ENCODE results near the gene HS6ST1.
"Not testable (repeated sequence)": the region's sequence is repeated elsewhere in the genome, so short reads cannot be mapped to it uniquely, and the experiment has no call there.

HS6ST1 gene

DNA sequence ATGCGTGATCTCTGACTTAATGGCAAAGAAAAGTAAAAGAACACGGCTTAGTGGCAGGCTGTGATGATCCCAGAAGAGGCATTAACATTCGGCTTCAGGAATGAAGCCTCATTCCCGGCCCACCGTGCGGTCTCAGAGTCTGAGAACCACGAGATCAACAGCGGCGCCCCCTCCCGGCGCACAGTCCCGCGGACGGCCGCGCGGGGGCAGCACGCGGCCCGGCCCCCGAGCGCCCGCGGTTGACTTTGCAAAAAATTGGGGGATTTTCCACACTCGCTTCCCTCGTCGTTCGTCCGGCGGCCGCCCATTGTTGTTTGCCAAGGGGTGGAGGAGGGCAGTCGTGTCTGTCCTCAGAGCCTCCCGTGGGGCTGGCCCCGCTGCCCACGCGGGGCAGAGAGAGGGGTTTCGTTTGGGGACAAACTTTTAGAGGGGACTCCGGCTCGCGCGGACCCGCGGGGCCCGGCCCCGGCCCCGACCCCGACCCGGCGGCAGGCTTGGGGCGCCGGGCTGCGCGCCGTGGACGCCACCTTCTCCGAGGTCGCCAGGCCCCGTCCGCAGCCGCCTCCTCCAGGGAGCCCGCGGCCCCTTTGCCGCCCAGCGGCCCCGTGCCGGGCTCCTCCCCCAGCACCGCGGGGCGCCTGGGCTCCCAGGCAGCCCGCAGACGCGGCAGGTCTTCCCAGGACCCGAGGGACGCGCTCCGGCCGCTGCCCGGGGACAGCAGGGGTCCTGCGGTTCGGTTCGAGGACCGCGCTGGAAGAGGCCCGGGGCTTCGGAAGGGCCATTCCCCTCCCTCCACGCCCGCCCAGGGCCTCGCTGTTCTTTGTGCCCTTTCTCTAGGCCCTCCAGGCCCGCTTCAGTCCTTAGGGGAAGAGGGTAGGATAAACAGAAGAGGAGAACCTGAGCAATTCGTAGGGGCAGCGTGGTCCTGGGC is 3.4 kb upstream of the HS6ST1 start:
- peak; percentile 86 for DNase-seq

DNA sequence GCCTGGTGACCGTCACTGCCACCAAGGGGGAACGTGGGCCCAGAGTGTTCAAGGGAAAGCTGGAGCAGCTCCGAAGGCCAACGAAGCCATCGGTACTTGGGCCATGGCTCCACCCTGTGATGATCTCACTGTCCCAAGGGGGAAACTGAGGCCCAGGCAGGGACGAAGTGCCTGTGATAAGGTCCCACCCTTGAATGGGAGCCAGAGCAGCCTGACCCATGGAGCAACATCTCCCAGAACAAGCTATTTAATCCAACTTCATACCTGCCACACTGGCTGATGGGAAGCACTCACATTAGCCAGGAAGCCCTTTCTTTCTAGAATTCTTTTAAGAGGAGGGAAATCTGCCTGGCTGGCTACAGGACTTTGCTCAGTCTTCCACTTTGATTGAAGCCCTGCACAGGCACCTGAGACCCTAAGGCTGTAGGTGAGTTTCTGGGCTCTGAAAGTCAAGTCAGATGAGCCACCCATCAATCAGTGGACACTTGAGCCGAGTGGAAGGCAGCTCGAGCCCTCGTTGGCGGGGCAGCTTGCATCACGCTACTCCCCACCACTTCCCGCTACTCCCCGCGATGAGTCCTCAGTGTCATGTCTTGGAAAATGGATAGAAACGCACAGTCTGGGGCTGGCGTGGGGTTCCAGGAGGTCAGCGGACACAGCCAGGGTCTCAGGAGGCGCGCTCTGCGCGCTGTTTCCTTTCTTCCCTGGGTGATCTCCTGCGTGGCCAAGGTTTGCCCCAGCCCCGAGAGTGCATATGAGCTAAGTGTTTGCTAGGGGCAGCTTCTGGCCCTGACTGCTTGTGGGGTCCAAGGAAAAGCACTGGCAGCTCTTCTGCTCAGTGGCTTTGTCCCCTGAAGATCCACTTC is 2.5 kb upstream of the HS6ST1 start:
- no peak for DNase-seq

GRCh38 chr2:128320192-128320905 is 1.7 kb upstream of the HS6ST1 start:
- DNase-seq = no peak

DNA sequence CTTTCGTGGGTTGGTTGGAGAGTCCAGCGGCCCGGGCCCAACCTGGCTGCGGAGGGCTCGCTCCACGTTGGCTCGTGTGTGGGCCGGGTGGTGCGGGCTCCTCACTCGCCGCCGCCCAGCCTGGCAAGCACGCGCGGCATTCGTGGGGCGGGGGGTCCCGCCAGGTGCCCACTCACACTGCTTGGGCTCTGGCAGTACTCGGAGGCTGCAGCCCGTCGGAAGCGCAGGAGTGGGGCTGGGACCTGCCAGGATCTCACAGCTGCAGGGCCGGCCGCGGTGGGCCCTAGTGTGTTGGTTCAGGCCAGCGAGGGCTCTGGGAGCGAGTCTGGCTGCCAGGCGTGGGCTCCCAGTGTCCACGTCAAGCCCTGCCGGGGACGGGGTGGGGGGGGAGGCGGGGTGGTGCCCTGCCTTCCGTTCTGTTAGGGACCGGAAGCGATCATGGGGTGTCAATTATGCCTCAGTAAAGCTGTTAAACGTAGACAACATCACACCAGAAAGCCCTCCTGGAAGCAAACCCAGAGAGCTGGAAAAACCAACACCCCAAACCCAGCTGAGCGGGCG is 1.0 kb upstream of the HS6ST1 start:
- DNase-seq = no peak

- DNase-seq = peak; percentile 39
These were observed 423 bp downstream of the HS6ST1 start for GRCh38 chr2:128318245-128318644.

DNA sequence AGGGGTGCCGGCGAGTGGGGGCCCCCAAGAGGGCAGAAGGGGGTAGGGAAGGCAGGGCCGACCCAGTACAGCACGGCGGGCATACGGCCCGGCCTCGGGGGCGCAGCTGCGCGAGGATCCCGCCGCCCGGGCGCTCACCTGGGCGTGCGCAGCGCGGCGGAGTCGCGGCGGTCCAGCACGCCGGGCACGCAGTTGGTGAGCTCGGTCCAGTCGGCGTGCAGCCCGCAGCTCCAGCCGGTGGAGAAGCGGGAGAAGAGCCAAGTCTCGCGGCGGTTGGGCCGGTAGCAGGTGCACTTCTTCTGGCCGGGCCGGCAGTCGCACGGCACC is 806 bp downstream of the HS6ST1 start:
- not testable (repeated sequence) for DNase-seq

DNA sequence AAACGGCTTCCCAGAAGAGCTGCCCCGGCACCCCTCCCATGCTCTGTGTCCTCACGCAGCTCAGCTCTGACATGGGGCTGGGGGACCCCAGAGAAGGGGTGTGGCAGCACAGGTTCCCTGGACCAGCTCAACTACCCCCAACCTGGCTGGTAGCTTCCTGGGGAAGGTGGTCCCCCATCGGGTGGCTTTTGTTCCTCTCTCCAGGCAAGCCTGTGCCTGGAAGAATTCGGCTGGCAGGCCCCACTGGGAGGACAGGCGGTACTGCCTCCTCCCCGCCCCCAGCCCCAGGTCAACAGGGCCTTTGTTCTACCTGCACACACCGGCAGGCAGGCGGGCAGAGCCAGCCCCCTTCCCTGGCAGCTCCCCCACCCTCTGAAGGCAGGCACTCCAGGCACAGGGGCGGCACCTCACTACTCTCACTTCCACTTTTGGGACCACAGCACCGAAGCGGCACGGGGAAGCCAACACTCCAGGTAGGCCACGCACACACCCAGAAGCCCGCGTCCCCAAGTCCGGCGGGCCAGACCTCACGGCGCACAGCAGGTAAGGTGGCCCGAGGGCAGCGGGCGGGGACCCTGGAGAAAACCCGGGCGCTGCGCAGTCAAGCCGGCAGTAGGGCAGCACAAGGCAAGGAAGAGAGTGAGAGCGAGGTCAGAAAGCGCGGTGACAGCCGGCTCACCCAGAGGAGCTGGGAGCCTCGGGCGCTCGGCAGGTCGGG is 1.3 kb downstream of the HS6ST1 start:
- DNase-seq = peak; percentile 55

- peak; percentile 9 for DNase-seq
These were observed 1.9 kb downstream of the HS6ST1 start for GRCh38 chr2:128316777-128317180.

- DNase-seq = peak; percentile 19
These were observed 2.6 kb downstream of the HS6ST1 start for GRCh38 chr2:128315829-128316776.

GRCh38 chr2:128315122-128315828 is 3.4 kb downstream of the HS6ST1 start:
- DNase-seq = peak; percentile 1

GRCh38 chr2:128314348-128315121 is 4.1 kb downstream of the HS6ST1 start:
- peak; percentile 0 for DNase-seq

DNA sequence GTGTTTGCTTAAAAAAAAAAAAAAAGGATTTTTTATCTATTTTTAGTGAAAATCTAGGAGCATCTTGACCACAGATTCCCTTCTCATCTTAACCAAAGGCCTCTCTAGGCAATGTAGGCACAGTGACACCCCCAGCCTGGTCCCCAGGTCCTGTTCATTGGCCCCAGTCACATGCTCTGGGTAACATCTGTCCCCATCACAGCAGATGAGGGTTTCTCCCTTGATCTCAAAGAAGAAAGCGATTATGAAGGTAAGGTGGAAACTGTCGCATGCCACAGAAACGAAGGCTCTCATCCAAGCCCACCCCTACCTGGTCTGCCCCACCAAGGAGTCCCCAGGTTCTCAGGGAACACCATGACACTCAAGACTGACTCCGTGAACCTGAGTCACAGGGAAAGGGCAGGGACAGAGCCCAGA is 4.7 kb downstream of the HS6ST1 start:
- DNase-seq = peak; percentile 1

DNA sequence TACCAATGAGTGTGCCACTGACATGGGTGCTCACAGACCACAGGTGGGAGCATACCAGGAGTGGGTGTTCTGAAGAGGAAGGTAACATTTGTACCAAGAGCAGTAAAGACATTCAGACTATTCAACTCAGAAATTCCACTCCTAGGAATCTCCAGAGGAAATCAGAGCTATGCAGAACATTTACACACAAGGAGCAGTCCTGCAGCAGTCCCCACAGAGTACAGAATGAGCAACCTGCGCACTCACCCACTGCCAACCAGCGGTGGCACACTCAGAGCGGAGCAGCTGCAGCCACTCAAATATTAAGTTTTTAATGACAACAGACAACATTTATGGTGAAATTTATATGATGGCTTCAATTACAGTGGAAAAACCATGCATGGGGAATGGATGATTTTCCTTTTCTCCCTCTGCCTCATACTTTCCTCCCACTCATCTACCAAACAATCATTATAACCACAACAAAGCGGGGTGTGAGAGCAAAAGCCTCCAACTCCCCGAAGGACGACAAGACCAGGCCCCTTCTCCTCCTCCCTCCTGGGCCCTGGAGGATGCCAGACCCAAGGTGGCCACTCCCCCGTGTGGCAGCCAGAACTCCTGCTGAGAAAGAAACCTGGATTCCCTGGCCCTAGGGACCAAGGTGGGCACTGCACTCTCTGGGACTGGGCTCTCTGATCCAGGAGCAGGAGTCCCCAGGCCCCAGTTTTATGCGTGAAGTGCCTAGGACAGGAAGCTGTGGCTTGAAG is 5.4 kb downstream of the HS6ST1 start:
- peak; percentile 41 for DNase-seq

DNA sequence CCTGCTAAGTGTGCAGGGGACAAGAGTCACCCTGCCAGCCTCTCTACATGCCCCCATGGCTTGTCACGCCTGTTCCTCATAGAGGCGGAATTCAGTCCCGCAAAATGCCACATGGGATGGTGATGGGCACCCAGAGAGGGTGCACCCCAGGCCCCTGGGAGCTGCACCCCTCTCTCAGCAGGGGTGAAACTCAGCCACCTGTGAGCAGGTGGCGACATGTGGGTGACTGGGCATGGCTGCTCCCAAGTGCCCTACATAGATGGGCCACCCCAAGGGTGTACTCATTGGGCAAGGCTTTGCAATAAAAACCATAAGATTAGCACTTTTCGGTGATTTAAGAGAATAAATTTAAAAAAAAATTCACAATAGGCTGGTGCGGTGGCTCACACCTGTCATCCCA is 6.3 kb downstream of the HS6ST1 start:
- DNase-seq = peak; percentile 0

DNA sequence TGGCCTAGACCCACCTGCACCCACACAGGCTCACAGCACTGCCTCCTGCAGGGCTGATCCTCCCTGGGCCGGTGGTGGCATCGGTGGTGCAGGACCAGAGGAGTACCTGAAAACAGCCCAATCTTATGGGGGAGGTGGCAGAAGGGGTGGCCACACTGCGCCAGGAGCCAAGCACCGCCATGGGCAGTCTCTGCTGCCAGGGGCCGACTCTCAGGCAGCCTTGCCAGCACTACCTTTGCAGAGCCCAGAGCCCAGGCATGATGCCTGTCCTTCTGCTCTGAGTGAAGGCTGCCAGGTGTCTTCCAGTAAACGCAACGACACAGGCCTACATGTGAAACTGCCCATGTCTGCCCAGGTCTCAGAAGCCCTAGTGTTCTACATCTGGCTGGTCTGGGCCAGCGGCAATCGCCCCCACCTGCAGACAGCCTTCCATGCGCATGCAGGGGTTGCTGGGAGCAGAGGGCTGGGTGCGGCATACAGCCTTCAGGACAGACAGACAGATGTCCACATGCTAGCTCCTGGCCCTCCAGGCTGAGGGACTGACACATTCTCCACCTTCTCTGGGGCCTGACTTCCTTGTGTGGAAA is 6.8 kb downstream of the HS6ST1 start:
- DNase-seq = peak; percentile 1

- DNase-seq = peak; percentile 0
These were observed 7.4 kb downstream of the HS6ST1 start for GRCh38 chr2:128311216-128311754.

- peak; percentile 0 for DNase-seq
These were observed 7.9 kb downstream of the HS6ST1 start for GRCh38 chr2:128310761-128311160.
